ENCODE data around the gene MAP7. TPM values are rescaled to one million over a fixed set of nuclear protein-coding genes. Genes with fewer than 3 reads are reported as not detected.

MAP7 gene
- total RNA-seq, 1 donor from 2014 or later, result 0.77 TPM

- Mint-ChIP-seq H3K36me3 (ENCODE audit: low read depth) (no peaks in the 10 kb centered on the region), H3K9me3 (ENCODE audit: low read depth) (no peaks in the 10 kb centered on the region), H3K4me1 (ENCODE audit: low read depth) (peaks cover 14% of the 10 kb centered on the region), H3K27me3 (ENCODE audit: low read depth) (peaks cover 12% of the 10 kb centered on the region), H3K27ac (ENCODE audit: unreplicated experiment) (no peak overlapping the region), H3K4me3 (ENCODE audit: unreplicated experiment) (no peak overlapping the region)
- DNase-seq (ENCODE audit: low spot score), result no peak
- TF ChIP-seq CTCF (IDR thresholded peaks at IDR 0.05), result no peak
Observed at GRCh38 chr6:136411025-136411325, 139.2 kb downstream of the MAP7 start.

GRCh38 chr6:136410201-136411024 lies 139.8 kb downstream of the MAP7 start:
- TF ChIP-seq CTCF (IDR thresholded peaks at IDR 0.05), result no peak
- Mint-ChIP-seq H3K9me3 (ENCODE audit: low read depth) (no peaks in the 10 kb centered on the region), H3K27me3 (ENCODE audit: low read depth) (peaks cover 15% of the 10 kb centered on the region), H3K27ac (ENCODE audit: unreplicated experiment) (no peak overlapping the region), H3K4me3 (ENCODE audit: unreplicated experiment) (no peak overlapping the region), H3K4me1 (ENCODE audit: low read depth) (peaks cover 14% of the 10 kb centered on the region), H3K36me3 (ENCODE audit: low read depth) (no peaks in the 10 kb centered on the region)
- DNase-seq (ENCODE audit: low spot score), result no peak

- TF ChIP-seq CTCF (IDR thresholded peaks at IDR 0.05), result no peak
Observed at GRCh38 chr6:136409597-136409996, 140.6 kb downstream of the MAP7 start.

GRCh38 chr6:136408204-136408603 lies 142.0 kb downstream of the MAP7 start:
- TF ChIP-seq CTCF (IDR thresholded peaks at IDR 0.05), result no peak
- Mint-ChIP-seq H3K27me3 (ENCODE audit: low read depth) (peaks cover 18% of the 10 kb centered on the region), H3K27ac (ENCODE audit: unreplicated experiment) (no peak overlapping the region), H3K4me3 (ENCODE audit: unreplicated experiment) (no peak overlapping the region), H3K36me3 (ENCODE audit: low read depth) (no peaks in the 10 kb centered on the region), H3K4me1 (ENCODE audit: low read depth) (peaks cover 14% of the 10 kb centered on the region), H3K9me3 (ENCODE audit: low read depth) (no peaks in the 10 kb centered on the region)
- no peak for DNase-seq (ENCODE audit: low spot score)

More at GRCh38 chr6:136409597-136409996, 140.6 kb downstream of the MAP7 start:
- Mint-ChIP-seq H3K36me3 (ENCODE audit: low read depth) (no peaks in the 10 kb centered on the region), H3K27ac (ENCODE audit: unreplicated experiment) (no peak overlapping the region), H3K4me1 (ENCODE audit: low read depth) (peaks cover 14% of the 10 kb centered on the region), H3K27me3 (ENCODE audit: low read depth) (peaks cover 18% of the 10 kb centered on the region), H3K4me3 (ENCODE audit: unreplicated experiment) (no peak overlapping the region), H3K9me3 (ENCODE audit: low read depth) (no peaks in the 10 kb centered on the region)
- DNase-seq (ENCODE audit: low spot score), result no peak

GRCh38 chr6:136405420-136406029 lies 144.7 kb downstream of the MAP7 start:
- H3K27ac Mint-ChIP-seq (ENCODE audit: unreplicated experiment), result no peak overlapping the region
- H3K4me1 Mint-ChIP-seq (ENCODE audit: low read depth), result peaks cover 12% of the 10 kb centered on the region
- DNase-seq (ENCODE audit: low spot score), result no peak
- no peak for TF ChIP-seq CTCF (IDR thresholded peaks at IDR 0.05)
- peaks cover 4% of the 10 kb centered on the region for H3K9me3 Mint-ChIP-seq (ENCODE audit: low read depth)
- H3K27me3 Mint-ChIP-seq (ENCODE audit: low read depth), result peaks cover 11% of the 10 kb centered on the region
- no peak overlapping the region for H3K4me3 Mint-ChIP-seq (ENCODE audit: unreplicated experiment)
- H3K36me3 Mint-ChIP-seq (ENCODE audit: low read depth), result peaks cover 1% of the 10 kb centered on the region
